Esophagus muscularis mucosa (tissue), 3 donors: ENCODE data around the gene KRTAP4-2.

Source experiments
- POLR2A ChIP-seq: fragments of 450-650 bp; IDR thresholded peaks from one replicate; pipeline ENCODE4 v1.6.1; 2017; ENCODE audit warnings: antibody characterized with exemption, moderate library complexity, mild to moderate bottlenecking, low read depth
- POLR2AphosphoS5 ChIP-seq, 2 donors: sonication (generic); formaldehyde crosslinking; IDR thresholded peaks; one replicate each; pipeline ENCODE4 v1.6.1; 2017; ENCODE audit warnings: antibody characterized with exemption in 2 of 2
- TF ChIP-seq, protein P1 (sequence below), 3 experiments: fragments of 200-600 bp in 2 of 3; fragments of 450-650 bp in 1 of 3; sonication (generic) in 2 of 3; IDR thresholded peaks; one replicate each; pipeline ENCODE4 v1.5.1; 2017 to 2019; ENCODE audit warnings: antibody characterized with exemption in 3 of 3, mild to moderate bottlenecking in 2 of 3, moderate library complexity in 1 of 3

DNA sequence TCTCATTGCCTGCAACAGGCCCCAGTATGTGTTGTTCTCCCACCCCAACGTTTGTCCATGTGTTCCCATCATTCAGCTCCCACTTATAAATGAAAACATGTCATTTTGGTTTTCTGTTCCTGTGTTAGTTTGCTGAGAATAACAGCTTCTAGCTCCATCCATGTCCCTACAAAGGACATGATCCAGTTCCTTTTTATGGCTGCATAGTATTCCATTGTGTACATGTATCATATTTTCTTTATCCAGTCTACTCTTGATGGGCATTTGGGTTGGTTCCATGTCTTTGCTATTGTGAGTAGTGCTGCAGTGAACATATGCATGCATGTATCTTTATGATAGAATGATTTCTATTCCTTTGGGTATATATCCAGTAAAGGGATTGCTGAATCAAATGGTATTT is 37.7 kb upstream of the KRTAP4-2 start:
- TF ChIP-seq, protein P1, sequence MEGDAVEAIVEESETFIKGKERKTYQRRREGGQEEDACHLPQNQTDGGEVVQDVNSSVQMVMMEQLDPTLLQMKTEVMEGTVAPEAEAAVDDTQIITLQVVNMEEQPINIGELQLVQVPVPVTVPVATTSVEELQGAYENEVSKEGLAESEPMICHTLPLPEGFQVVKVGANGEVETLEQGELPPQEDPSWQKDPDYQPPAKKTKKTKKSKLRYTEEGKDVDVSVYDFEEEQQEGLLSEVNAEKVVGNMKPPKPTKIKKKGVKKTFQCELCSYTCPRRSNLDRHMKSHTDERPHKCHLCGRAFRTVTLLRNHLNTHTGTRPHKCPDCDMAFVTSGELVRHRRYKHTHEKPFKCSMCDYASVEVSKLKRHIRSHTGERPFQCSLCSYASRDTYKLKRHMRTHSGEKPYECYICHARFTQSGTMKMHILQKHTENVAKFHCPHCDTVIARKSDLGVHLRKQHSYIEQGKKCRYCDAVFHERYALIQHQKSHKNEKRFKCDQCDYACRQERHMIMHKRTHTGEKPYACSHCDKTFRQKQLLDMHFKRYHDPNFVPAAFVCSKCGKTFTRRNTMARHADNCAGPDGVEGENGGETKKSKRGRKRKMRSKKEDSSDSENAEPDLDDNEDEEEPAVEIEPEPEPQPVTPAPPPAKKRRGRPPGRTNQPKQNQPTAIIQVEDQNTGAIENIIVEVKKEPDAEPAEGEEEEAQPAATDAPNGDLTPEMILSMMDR (IDR thresholded peaks at IDR 0.05) = no peak
- TF ChIP-seq POLR2AphosphoS5 (IDR thresholded peaks at IDR 0.05) (no peak), POLR2A (no peak)
